NCI-H510A (cell line): ENCODE results near the gene NOXO1.
"Not testable (repeated sequence)": the region's sequence is repeated elsewhere in the genome, so short reads cannot be mapped to it uniquely, and the experiment has no call there.

Experiments
- DNase-seq: peaks from one replicate; lab custom pipeline; 2025; lab: John Stamatoyannopoulos, UW

NOXO1 gene

GRCh38 chr16:1941162-1942046, 39.9 kb downstream of the NOXO1 start:
- no peak for DNase-seq

DNA sequence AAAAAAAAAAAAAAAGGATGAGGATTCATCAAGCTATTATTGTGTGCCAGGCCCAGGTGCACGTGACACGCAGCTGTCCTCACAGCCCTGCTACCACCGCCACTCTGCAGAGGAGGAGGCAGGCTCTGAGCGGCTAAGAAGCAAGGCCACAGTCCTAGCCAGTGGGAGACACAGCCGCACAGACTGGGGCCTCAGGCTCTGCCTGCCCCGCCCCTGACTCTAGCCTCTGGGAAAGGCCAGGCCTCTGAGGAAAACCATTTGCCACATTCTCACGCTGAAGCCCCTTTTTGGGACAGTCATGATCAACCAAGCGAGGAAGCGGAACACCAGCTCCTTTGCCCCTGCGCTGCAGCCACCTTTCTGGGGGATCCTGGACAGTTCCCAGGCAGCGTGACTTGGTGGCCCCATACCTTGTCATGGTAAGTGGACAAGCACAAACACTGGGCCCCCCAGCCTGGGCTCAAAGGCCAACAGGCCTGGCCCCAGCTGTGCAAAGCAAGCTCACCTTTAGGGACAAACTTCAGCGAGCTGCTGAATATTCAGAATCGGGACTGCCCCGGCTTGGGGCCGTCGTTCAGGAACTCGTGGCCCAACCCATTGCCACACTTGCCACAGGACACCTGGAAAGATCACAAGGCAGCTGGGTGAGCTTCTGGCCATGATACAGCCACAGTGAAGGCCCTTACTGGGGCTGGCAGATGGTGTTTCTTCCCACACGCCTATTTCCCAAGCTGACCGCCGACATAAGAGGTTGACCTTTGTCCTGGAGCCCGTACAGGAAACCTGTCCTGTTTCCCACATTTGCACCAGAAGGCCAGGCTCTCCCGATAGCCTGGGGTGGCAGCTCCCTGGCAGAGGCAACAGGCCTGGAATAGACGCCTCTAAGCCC, 40.8 kb downstream of the NOXO1 start:
- DNase-seq = no peak

GRCh38 chr16:1939833-1940232, 41.4 kb downstream of the NOXO1 start:
- not testable (repeated sequence) for DNase-seq

GRCh38 chr16:1938910-1939309, 42.4 kb downstream of the NOXO1 start:
- DNase-seq = no peak

DNA sequence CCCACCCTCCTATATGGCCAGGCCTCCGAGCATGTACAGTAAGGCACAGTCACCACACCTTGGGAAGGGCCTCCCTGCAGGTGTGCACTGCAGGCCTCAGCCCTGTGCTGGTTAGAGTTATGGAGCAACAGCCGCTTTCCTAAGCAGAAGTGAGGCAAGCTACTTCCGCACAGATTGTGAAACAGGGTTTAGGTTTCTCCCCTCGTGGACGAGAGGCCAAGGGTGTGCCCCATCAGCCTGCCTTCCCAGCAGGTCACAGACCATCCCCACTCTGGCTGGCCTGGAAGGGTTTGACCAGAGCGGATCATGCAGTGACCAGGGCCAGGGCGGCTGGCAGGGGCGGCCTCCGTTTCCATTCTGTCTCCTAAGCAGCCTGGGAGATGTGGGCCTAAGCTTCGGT, 43.0 kb downstream of the NOXO1 start:
- DNase-seq = no peak

DNA sequence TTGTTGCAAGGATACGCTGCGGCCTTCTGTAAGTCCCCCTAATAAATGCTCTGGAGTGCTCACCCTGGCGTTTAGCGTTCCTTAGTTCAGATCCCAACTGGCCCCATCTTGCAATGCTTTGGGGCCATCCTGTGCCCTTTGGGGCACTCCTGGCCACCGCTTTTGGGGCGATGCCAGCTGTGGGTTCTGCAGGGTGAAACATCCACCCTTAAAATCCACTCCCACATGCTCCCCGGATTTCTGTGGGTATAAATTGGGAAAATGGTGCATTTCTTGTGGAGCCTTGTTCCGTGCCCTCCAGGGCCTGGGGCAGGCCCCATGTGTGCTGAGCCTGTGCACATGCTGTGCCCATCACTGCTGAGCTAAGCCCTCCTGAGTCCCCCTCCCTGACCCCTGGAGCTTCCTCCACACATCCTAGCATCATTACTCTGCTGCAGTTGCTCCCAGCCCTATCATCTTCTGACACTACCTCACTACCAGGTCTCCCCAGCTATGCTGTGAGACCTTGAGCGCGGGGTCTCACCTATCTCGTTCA, 44.3 kb downstream of the NOXO1 start:
- no peak for DNase-seq

- DNase-seq = no peak
Observed at GRCh38 chr16:1933097-1933661, 48.1 kb downstream of the NOXO1 start.

DNA sequence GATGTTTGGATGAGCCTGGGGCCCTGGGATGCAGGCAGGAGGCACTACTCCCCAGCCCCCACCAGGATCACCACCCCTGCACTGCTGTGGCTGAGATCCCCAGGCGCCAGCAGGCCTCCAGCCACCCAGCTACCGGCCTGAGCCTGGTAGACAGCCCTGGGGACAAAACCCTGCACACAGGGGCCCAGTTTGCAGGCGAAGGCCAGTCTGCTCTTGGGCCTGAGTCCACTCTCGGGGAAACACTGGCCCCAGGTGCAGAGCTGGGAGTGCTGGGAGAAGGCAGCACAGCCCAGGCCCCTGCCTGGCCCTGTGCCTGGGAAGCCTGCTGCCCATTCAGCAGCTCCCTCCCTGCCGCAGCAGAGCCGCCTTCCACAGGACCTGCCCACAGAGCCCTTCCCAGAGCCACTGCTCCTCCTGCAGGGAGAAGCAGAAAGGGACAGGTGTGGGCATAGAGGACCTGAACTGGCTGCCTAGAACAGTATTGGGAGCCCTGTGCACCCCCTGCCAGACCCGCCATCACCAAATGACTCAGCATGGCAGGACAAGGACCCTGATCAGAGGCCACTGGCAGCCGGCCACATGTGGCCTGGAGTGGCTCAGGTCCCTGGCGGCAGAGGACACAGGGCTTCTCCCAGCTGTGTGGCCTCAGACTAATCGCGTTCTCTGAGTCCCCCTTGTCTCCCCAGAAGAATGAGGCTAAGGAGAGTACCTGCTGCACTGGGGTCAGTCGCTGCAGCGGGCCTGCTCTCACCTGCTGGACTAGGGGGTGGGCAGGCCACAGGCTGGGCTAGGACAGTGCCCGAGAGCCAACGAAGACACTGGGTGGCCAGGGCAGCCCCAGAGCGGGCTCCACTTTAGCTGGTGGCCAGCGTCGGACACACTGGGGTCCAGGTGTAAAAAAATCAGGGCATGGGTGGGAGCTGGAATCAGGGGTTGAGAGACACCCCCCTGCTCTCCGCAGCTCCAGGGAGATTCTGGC, 48.9 kb downstream of the NOXO1 start:
- no peak for DNase-seq

DNA sequence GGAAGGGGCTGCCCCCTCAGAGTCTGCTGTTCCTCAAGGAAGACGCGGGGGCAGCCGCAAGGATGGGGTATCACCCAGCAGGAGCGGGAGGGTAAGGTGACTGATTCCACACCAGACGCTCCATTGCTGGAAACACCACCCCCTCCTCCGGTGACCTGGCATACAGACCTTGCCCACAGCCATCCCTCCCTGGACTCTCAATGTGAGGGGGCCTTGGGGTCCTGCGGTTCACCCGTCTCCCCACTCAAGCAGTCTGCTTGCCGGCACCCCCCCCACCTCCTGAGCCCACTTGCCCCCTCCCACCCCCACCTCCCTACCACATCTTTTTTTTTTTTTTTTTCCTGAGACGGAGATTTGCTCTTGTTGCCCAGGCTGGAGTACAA, 50.9 kb downstream of the NOXO1 start:
- DNase-seq = no peak

DNA sequence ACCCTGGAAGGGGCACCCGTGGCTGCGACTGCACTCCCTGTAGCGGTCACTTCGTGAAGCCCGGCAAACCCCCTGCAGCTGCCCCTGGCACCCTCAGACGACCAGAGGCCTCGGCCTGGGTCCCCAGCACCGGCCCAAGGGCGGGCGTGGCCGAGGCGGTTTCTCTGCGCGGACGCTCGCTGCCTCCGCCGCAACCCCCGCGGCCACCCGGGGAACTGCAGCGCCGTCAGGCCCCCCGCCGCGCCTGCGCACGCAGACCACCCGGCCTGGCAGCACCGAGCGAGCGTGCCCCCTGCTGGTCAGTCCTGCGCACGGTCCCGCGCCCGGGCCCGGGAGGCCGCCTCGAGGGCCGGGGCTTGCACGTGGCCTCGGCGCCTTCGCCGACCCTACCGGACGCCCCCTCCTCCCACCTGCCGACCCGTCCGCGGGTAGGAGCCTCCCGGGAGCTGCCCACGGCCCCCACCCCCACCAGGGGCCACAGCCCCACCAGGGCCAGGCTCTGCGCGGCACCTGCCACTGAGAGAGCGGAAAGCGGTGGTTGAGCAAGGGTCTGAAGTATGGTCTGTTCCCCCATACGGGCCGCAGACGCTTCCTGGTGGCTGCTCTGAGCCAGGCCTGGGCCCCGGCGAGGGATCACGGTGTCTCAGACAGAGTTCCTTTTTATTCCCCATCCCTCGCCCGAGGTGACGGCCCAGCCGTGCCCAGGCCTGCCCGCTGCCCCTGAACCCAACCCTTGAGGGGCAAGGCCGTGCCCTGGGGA, 51.5 kb downstream of the NOXO1 start:
- peak; percentile 58 for DNase-seq

DNA sequence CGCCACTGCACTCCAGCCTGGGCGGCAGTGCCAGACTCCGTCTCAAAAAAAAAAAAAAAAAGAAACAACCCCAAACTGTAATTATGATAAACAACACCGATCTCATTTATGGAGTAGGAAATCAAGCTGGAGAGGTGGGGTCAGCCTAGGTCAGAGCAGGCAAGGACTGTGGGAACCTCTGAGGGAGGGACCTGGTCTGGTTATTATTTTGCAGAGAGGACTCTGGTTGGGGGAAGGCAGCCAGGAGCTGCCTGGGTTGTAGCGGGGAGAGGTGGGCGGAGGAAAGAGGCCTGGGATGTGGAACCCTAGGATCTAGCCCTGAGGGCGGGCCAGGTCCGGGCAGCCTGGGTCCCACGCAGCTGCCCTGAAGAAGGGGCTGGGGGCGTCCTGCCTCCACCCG, 52.2 kb downstream of the NOXO1 start:
- no peak for DNase-seq
